IPS DF 6.9 (cell line): ENCODE data around the gene TSPAN14.

Experiments used
- DNase-seq: peaks from one replicate; pipeline ENCODE4 v3.0.0-alpha.2; 2013; ENCODE audit warnings: low read depth, low spot score
- H3K27ac ChIP-seq: one replicate; pipeline ENCODE4 v1.5.1; 2013; ENCODE audit warnings: low read length, control low read depth
- H3K27me3 ChIP-seq: 2 replicates; pipeline ENCODE4 v1.6.1; 2013; ENCODE audit warnings: mild to moderate bottlenecking, low read length; ENCODE audit not compliant: control insufficient read depth, insufficient read depth
- H3K36me3 ChIP-seq: 2 replicates; pipeline ENCODE4 v1.6.1; 2013; ENCODE audit warnings: low read length; ENCODE audit not compliant: control insufficient read depth, insufficient read depth
- H3K4me1 ChIP-seq: 2 replicates; pipeline ENCODE4 v1.6.1; 2013; ENCODE audit warnings: low read length; ENCODE audit not compliant: control insufficient read depth, insufficient read depth
- H3K4me3 ChIP-seq: 2 replicates; pipeline ENCODE4 v1.5.1; 2013; ENCODE audit warnings: mild to moderate bottlenecking, low read length
- H3K9me3 ChIP-seq: 2 replicates; pipeline ENCODE4 v1.6.1; 2013; ENCODE audit warnings: low read length, inconsistent platforms; ENCODE audit not compliant: control insufficient read depth, insufficient read depth
- WGBS: extraction: QIAGEN DNeasy Blood & Tissue Kit; methylation state at CpG from one replicate; pipeline ENCODE4 v1.1.7; 2013; ENCODE audit warnings: mixed read lengths, missing lambda C conversion rate; ENCODE audit not compliant: insufficient read length, insufficient coverage; 5-methylcytosine and 5-hydroxymethylcytosine counted together

Gene TSPAN14

DNA sequence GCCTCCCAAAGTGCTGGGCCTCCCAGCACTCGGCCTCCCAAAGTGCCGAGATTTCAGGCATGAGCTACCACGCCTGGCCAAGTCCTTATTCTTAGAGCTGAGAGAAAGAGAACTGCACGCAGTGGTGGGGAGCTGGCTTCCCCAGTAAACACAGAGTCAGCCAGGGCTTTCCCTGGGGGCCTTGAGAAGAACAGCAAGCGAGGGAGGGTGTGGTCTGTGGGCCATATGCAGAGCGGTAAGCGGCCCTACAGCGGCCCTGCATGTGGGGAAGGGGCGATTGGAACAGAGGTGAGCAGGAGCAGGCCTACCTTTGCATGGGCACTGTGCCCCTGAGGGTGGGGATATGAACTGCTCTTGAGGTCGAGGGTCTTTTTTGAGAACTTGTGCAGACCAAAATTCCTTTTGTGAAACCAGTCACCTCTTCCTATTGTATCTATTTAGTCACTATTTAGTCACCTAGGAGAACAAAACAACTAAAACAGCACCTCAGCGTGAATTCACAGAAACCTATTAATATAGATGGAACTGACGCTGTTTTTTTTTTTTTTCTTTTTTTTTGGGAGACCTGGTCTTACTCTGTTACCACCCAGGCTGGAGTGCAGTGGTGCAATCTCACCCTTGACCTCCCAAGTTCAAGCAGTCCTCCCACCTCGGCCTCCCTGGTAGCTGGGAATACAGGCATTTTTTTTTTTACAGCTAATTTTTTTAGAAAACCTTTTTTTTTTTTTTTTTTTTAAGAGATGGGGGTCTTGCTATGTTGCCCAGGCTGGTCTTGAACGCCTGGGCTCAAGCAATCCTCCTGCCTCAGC is 46.7 kb downstream of the TSPAN14 start:
- Histone ChIP-seq H3K36me3 (no peaks in the 10 kb centered on the region), H3K4me3 (no peak overlapping the region), H3K9me3 (no peaks in the 10 kb centered on the region), H3K27me3 (no peaks in the 10 kb centered on the region), H3K4me1 (peaks cover 8% of the 10 kb centered on the region), H3K27ac (no peak overlapping the region)
- no peak for DNase-seq
- WGBS, result no CpG with 5 or more reads among the region's 14 CpGs

DNA sequence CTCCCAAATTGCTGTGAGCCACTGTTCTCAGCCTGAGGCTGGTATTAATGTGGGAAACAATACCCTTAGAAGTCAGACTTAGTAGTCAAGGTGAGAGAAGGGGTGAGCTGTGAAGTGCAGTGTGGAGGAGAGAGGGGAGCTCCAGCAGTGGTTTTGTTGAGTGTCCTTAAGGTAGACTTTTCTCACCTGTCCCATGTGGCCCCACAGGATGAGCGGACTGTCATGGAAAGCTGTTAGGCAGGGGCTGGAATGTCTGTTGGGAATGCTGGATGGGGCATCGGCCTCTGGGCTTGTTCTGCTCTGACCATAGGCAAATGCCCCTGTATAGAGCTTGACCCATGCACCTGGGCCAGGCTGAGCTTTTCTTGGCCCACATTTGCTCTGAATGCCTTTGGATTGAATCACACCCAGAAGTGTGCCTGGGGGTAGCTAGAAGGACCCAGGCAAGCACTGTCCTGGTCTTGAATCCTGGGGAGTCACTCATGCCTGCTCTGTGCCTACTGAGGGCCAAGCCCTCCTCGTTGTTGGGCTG is 47.3 kb downstream of the TSPAN14 start:
- Histone ChIP-seq H3K27me3 (no peaks in the 10 kb centered on the region), H3K9me3 (no peaks in the 10 kb centered on the region), H3K4me1 (peaks cover 8% of the 10 kb centered on the region), H3K36me3 (no peaks in the 10 kb centered on the region), H3K4me3 (no peak overlapping the region), H3K27ac (no peak overlapping the region)
- no peak for DNase-seq
- WGBS, result no CpG with 5 or more reads among the region's 3 CpGs

DNA sequence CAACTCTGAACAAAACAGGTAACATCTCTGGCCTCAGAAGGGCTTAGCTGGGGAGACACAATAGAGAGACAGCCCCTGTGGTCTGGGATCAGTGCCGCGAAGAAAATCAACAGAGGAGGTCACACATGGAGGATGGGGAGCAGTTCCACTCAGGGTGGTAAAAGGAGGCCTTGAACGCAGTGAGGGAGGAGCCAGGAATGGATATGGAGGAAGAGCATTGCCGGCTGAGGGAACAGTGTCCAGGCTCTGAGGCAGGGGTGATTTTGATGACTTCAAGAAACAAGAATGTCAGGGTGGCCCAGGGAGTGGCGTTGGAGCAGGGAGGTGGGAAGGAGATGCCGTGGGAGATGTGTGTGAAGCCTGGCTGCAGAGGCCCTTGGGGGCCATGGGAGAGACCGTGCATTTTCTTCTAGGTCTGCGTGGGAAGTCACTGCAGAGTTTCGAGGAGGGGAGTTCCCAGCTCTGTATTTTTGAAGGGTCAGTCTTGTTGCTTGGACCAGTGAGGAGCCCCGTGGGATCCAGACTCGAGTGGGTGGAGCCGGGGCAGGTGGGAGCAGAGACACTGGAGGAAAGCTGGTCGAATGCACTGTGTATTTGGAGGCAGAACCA is 47.9 kb downstream of the TSPAN14 start:
- Histone ChIP-seq H3K27me3 (no peaks in the 10 kb centered on the region), H3K4me3 (no peak overlapping the region), H3K9me3 (no peaks in the 10 kb centered on the region), H3K4me1 (peaks cover 8% of the 10 kb centered on the region), H3K27ac (no peak overlapping the region), H3K36me3 (no peaks in the 10 kb centered on the region)
- DNase-seq, result no peak
- WGBS, result no CpG with 5 or more reads among the region's 13 CpGs

DNA sequence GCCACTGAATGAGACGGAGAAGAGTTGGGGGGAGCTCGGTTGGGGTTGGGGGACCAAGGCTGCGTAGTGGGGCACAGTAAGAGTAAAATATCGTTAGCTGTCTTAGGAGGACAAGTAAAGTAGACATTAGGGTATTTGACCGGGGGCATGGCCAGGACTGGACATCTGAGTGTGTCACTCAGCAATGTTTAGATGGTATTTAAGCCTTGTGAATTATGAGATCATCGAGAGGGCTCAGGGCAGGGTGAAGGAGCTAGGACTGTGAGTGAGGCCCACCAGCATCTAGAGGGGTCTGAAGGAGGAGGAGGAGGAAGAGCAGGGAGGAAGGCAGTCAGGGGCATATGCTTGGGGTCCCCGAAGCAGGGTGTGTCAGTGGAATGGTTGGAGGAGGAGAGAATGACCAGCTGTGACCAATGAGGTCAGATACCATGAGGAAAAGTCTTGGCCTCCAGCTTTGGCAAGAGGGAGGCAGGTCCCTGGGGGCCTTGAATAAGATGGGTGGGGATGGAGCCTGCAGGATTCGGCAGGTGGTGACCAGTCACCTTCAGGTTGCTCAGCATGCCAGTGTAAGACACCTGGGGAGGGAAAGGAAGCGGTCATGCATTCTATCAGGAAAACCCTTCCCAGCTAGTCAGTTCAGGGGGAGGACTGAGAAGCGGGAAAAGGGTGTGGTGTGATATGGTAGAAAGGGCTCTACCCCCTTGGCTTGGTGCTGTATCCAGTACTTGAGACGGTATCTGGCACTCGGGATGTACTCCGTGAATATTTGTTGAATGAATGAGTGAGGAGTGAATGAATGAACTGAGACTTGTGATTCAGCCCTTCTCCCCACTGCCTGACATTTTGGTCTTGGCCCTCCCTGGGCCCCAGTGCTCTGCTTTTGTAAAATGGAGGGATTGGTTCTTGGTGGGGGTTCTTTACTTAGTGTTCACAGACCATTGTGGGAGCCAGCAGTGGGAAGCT is 48.8 kb downstream of the TSPAN14 start:
- no peaks in the 10 kb centered on the region for H3K27me3 ChIP-seq
- no peak overlapping the region for H3K27ac ChIP-seq
- no peak overlapping the region for H3K4me3 ChIP-seq
- WGBS, result no CpG with 5 or more reads among the region's 13 CpGs
- H3K9me3 ChIP-seq, result no peaks in the 10 kb centered on the region
- H3K4me1 ChIP-seq, result peaks cover 8% of the 10 kb centered on the region
- no peaks in the 10 kb centered on the region for H3K36me3 ChIP-seq
- no peak for DNase-seq

DNA sequence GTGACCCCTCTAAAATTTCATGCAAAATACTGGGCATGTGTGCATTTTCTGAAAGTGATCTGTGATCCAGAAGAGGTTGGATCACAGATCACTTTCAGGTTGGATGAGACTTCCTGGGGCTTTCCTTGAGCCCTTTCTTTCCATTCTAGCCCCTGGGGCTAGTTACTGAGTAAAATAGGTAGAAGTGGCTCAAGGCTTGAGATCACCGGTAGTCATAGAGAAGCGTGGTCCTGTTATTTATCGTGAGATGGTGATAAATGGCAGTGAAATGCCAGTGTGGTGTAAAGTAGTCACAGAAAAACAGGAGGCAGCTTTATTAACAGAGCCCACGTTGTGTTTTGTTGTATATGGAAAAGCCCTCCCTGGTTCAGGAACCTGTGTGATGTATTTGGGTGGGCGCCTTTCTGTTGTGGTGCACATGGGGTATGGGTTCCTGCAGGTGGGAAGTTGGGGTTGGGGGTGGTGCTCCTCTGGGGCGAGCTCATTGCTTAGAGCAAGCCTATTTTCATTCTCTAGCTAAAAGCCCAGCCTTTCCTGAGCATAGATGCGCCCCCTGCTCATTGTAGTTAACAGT is 49.6 kb downstream of the TSPAN14 start:
- Histone ChIP-seq H3K9me3 (no peaks in the 10 kb centered on the region), H3K36me3 (no peaks in the 10 kb centered on the region), H3K27me3 (no peaks in the 10 kb centered on the region), H3K4me3 (no peak overlapping the region), H3K27ac (no peak overlapping the region), H3K4me1 (peaks cover 6% of the 10 kb centered on the region)
- no peak for DNase-seq
- WGBS, result no CpG with 5 or more reads among the region's 7 CpGs

DNA sequence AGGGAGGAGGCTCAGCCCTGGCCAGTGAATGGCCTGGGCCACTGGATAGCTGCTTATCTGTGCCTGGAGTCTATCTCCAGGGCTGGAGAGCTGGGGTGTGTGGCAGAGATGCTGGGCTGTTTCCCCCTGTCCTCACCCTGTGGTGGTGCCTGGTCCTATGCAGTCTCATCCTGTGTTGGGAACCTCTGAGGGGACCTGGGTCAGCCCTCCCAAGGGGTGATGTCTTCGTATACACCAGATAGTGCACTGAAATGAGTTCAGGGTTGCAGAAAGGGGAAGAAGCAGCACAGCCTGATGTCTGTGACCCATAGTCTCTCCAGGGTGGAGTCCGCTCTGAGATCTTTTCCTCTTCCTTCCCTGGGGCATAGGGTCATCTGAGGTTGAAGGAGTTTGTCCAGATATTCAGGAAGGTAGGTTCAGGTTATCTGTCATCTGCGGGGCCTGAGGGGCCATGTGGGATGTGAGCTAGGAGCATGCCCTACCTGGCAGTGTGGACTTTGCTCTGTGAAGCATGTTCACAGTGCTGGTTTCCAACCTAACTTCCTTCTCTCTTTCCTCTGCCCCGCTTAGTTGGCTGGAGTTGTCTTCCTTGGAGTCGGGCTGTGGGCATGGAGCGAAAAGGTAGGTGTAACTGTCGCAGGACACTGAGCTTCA is 50.2 kb downstream of the TSPAN14 start:
- H3K27me3 ChIP-seq, result no peaks in the 10 kb centered on the region
- peaks cover 6% of the 10 kb centered on the region for H3K4me1 ChIP-seq
- peaks cover 3% of the 10 kb centered on the region for H3K36me3 ChIP-seq
- no peak overlapping the region for H3K4me3 ChIP-seq
- no CpG with 5 or more reads among the region's 7 CpGs for WGBS
- no peaks in the 10 kb centered on the region for H3K9me3 ChIP-seq
- H3K27ac ChIP-seq, result no peak overlapping the region
- DNase-seq, result no peak

DNA sequence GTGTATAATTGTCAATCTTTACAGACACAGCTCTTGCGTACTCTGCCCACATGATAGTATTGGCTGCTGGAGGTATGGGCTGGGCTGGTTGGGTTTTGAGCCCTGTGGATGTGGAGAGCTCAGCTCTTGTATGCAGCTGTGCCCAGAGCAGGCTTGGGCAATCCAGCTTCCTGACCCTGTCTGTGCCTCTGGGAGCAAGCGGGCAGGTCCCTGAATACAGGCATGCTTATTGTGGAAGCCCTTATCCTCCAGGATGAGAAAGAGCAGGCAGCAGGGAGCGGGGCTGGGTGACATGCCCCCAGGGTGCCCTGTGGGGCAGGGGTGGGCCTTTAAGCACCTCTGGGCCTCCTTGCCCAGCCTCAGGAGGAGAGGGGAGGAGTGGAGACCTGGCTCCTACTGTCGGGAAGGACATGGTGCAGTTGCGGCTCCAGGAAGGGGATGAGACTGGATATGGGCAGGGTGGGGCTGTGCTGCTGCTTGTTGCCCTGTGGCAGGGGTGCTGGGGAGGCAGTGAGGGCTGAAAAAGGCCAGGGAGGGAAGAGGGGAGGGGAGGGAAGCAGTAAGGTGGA is 50.9 kb downstream of the TSPAN14 start:
- no peaks in the 10 kb centered on the region for H3K27me3 ChIP-seq
- peaks cover 6% of the 10 kb centered on the region for H3K4me1 ChIP-seq
- H3K36me3 ChIP-seq, result peaks cover 6% of the 10 kb centered on the region
- no CpG with 5 or more reads among the region's 5 CpGs for WGBS
- no peaks in the 10 kb centered on the region for H3K9me3 ChIP-seq
- DNase-seq, result no peak
- no peak overlapping the region for H3K27ac ChIP-seq
- H3K4me3 ChIP-seq, result no peak overlapping the region

DNA sequence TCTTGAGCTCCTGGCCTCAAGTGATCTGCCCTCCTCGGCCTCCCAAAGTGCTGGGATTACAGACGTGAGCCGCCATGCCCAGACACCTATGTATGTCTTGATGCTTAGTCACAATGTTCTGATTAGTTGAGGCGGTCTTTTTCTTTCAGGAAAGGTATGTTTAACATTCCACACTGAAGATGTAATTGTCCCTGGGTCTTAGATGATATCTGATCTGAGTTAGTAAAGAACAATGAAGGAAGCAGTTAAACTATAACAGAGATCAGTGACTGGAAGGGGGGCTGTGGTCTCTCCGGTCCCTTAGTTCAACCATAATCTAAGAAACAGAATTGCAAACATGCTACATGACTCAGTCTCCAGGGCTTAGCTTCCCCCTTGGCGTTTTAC is 52.1 kb downstream of the TSPAN14 start:
- H3K4me1 ChIP-seq, result peaks cover 6% of the 10 kb centered on the region
- H3K27me3 ChIP-seq, result no peaks in the 10 kb centered on the region
- H3K27ac ChIP-seq, result no peak overlapping the region
- H3K36me3 ChIP-seq, result peaks cover 6% of the 10 kb centered on the region
- DNase-seq, result no peak
- no CpG with 5 or more reads among the region's 6 CpGs for WGBS
- H3K4me3 ChIP-seq, result no peak overlapping the region
- no peaks in the 10 kb centered on the region for H3K9me3 ChIP-seq

DNA sequence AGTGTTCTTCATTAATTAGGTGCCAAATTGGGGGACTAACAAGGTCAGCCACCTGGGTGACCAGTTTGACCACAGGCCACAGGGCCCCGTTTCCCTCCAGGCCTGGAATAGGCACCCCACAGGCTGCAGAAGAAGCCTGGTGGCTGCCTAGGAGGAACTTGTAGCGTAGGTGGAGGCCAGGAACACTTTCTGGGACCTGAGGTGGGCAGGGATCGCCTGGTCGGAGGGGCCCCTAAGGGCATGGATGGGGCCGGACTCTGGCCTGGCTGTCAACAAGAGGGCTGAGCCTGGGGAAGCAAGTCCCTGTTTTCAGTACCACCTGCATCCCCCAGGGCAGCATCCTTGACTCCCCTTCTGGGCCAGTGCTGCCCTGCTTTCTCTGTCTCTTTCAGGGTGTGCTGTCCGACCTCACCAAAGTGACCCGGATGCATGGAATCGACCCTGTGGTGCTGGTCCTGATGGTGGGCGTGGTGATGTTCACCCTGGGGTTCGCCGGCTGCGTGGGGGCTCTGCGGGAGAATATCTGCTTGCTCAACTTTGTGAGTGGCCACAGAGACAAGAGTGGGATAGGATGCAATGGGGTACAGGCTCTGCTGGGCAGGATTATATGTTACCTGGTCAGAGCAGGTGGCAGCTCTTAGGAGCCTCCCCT is 52.9 kb downstream of the TSPAN14 start:
- Histone ChIP-seq H3K4me1 (peaks cover 6% of the 10 kb centered on the region), H3K36me3 (peaks cover 7% of the 10 kb centered on the region), H3K4me3 (no peak overlapping the region), H3K27ac (no peak overlapping the region), H3K9me3 (no peaks in the 10 kb centered on the region), H3K27me3 (no peaks in the 10 kb centered on the region)
- no peak for DNase-seq
- no CpG with 5 or more reads among the region's 13 CpGs for WGBS
